GM12878 (cell line): ENCODE data around the gene ATP13A4.

Experiments
- CEBPB ChIP-seq, 2 experiments: fragments of 150-350 bp in 1 of 2; IDR thresholded peaks; 2 replicates each; pipeline ENCODE4 v1.6.1; 2012 to 2014; ENCODE audit warnings: low read depth in 2 of 2, low read length in 2 of 2, borderline replicate concordance in 1 of 2, inconsistent platforms in 1 of 2
- CTCF ChIP-seq, 3 experiments: IDR thresholded peaks in 2 of 3; conservative IDR thresholded peaks in 1 of 3; 2 replicates each; pipeline ENCODE4 v1.5.1; 2011; ENCODE audit warnings: low read depth in 3 of 3, low read length in 3 of 3, mild to moderate bottlenecking in 3 of 3, control low read depth in 2 of 3, moderate library complexity in 2 of 3, inconsistent platforms in 1 of 3, mixed read lengths in 1 of 3; ENCODE audit not compliant: control insufficient read depth in 2 of 3, insufficient read depth in 1 of 3; ENCODE audit errors: extremely low read depth in 1 of 3
- EP300 ChIP-seq, 2 experiments: fragments of 150-350 bp in 1 of 2; IDR thresholded peaks; 2 replicates each; pipeline ENCODE4 v1.6.1; 2011 to 2012; ENCODE audit warnings: low read depth in 2 of 2, low read length in 2 of 2, borderline replicate concordance in 1 of 2, improper control_type of control experiment in 1 of 2, inconsistent platforms in 1 of 2; ENCODE audit not compliant: control insufficient read depth in 1 of 2
- EZH2 ChIP-seq: IDR thresholded peaks from 2 replicates; pipeline ENCODE4 v1.6.1; 2012; ENCODE audit warnings: low read depth, mild to moderate bottlenecking, control low read depth, inconsistent platforms, low read length, borderline replicate concordance; ENCODE audit not compliant: control insufficient read depth
- NFYA ChIP-seq: IDR thresholded peaks from 2 replicates; pipeline ENCODE4 v1.6.1; 2011; ENCODE audit warnings: low read depth, mild to moderate bottlenecking, low read length, improper control_type of control experiment, borderline replicate concordance
- TF ChIP-seq, protein P1 (sequence below): fragments of 150-350 bp; IDR thresholded peaks from 2 replicates; pipeline ENCODE4 v1.6.1; 2014; ENCODE audit warnings: mild to moderate bottlenecking, low read depth, low read length

DNA sequence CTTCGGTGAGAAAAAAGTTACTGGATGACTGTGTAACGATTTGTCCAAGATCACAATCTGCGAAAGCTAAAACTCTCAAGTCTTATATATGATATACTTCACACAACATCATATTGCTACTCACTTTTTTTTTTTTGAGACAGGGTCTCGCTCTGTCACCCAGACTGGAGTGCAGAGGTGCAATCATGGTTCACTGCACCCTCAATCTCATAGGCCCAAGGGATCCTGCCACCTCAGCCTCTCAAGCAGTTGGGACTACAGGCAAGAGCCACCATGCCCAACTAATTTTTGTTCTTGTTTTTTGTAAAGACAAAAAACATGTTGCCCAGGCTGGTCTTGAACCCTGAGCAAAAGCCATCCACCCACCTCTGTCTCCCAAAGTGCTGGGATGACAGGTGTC lies 5.4 kb upstream of the ATP13A4 start:
- TF ChIP-seq CEBPB (IDR thresholded peaks at IDR 0.05; ENCODE audit: borderline replicate concordance in 1 of 2, low read depth in 2 of 2, low read length in 2 of 2) (no peak), CTCF (IDR thresholded peaks at IDR 0.05 in 2 of 3, conservative IDR thresholded peaks at IDR 0.05 in 1 of 3; ENCODE audit: control insufficient read depth in 2 of 3, extremely low read depth in 1 of 3, insufficient read depth in 1 of 3, low read depth in 3 of 3, low read length in 3 of 3) (no peak), NFYA (no peak), EZH2 (no peak), EP300 (IDR thresholded peaks at IDR 0.05; ENCODE audit: borderline replicate concordance in 1 of 2, control insufficient read depth in 1 of 2, low read depth in 2 of 2, low read length in 2 of 2) (no peak)
- TF ChIP-seq, protein P1, sequence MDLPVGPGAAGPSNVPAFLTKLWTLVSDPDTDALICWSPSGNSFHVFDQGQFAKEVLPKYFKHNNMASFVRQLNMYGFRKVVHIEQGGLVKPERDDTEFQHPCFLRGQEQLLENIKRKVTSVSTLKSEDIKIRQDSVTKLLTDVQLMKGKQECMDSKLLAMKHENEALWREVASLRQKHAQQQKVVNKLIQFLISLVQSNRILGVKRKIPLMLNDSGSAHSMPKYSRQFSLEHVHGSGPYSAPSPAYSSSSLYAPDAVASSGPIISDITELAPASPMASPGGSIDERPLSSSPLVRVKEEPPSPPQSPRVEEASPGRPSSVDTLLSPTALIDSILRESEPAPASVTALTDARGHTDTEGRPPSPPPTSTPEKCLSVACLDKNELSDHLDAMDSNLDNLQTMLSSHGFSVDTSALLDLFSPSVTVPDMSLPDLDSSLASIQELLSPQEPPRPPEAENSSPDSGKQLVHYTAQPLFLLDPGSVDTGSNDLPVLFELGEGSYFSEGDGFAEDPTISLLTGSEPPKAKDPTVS, result no peak
